Stimulated activated CD8-positive, alpha-beta memory T cell treated with anti-CD3 and anti-CD28 coated beads, Interleukin-15, amount 100 ng/mL, for 24 hours (primary cell): ENCODE data around the gene KLHDC10.
"Not testable (repeated sequence)": the region's sequence is repeated elsewhere in the genome, so short reads cannot be mapped to it uniquely, and the experiment has no call there.

Experiments used
- DNase-seq: peaks from one replicate; pipeline ENCODE4 v3.0.0-alpha.2; 2020; ENCODE audit warnings: low read depth

KLHDC10 gene

GRCh38 chr7:130069978-130070860 is at the start of gene KLHDC10:
KLHDC10 (plus strand) TSS chr7:130070534; CDS start chr7:130070644, 110 bp downstream.
- DNase-seq: peak; percentile 80

GRCh38 chr7:130021105-130021834 is 49.1 kb upstream of the KLHDC10 start:
- DNase-seq: no peak

- no peak for DNase-seq
Observed at GRCh38 chr7:130022115-130022514, 48.2 kb upstream of the KLHDC10 start.

- DNase-seq: no peak
Observed at GRCh38 chr7:130022623-130023175, 47.6 kb upstream of the KLHDC10 start.

- DNase-seq: no peak
Observed at GRCh38 chr7:130024390-130024789, 45.9 kb upstream of the KLHDC10 start.

GRCh38 chr7:130032698-130033097 is 37.6 kb upstream of the KLHDC10 start:
- no peak for DNase-seq

- no peak for DNase-seq
Observed at GRCh38 chr7:130037703-130038102, 32.6 kb upstream of the KLHDC10 start.

- DNase-seq: no peak
Observed at GRCh38 chr7:130040576-130040975, 29.8 kb upstream of the KLHDC10 start.

GRCh38 chr7:130047831-130048230 is 22.5 kb upstream of the KLHDC10 start:
- no peak for DNase-seq

GRCh38 chr7:130048906-130049305 is 21.4 kb upstream of the KLHDC10 start:
- DNase-seq: no peak

GRCh38 chr7:130052250-130052649 is 18.1 kb upstream of the KLHDC10 start:
- DNase-seq: not testable (repeated sequence)

GRCh38 chr7:130055198-130055597 is 15.1 kb upstream of the KLHDC10 start:
- not testable (repeated sequence) for DNase-seq

GRCh38 chr7:130062246-130062645 is 8.1 kb upstream of the KLHDC10 start:
- DNase-seq: no peak

GRCh38 chr7:130063036-130063435 is 7.3 kb upstream of the KLHDC10 start:
- DNase-seq: peak; percentile 73

- not testable (repeated sequence) for DNase-seq
Observed at GRCh38 chr7:130064580-130064926, 5.8 kb upstream of the KLHDC10 start.

- DNase-seq: no peak
Observed at GRCh38 chr7:130065500-130066152, 4.7 kb upstream of the KLHDC10 start.

- DNase-seq: no peak
Observed at GRCh38 chr7:130069179-130069977, 956 bp upstream of the KLHDC10 start.

GRCh38 chr7:130070861-130071622 is 708 bp downstream of the KLHDC10 start:
- DNase-seq: no peak

- DNase-seq: no peak
Observed at GRCh38 chr7:130071701-130072622, 1.6 kb downstream of the KLHDC10 start.
